CD14-positive monocyte (primary cell): ENCODE results near the gene GABARAP. TPM values are rescaled to one million over a fixed set of nuclear protein-coding genes. Genes with fewer than 3 reads are reported as not detected.

Experiments
- DNase-seq, 3 donors: peaks; one replicate each; pipeline ENCODE4 v3.0.0-alpha.2; 2011 to 2022
- H2AFZ ChIP-seq: 2 replicates; pipeline ENCODE4 v1.6.0; 2012; ENCODE audit warnings: mild to moderate bottlenecking, low read depth, low read length, inconsistent platforms; ENCODE audit not compliant: insufficient read depth, poor library complexity, severe bottlenecking
- H3K27ac ChIP-seq, 2 donors: 1 replicate in 1 of 2; 2 replicates in 1 of 2; pipeline ENCODE4 v1.5.1; 2012 to 2013; ENCODE audit warnings: low read length in 2 of 2, control low read depth in 1 of 2, inconsistent platforms in 1 of 2, low read depth in 1 of 2, mild to moderate bottlenecking in 1 of 2
- H3K27me3 ChIP-seq, 2 donors: one replicate each; pipeline versions ENCODE4 v1.6.0 to v1.6.1; 2011 to 2013; ENCODE audit warnings: low read length in 2 of 2; ENCODE audit not compliant: control insufficient read depth in 2 of 2, insufficient read depth in 2 of 2
- H3K36me3 ChIP-seq, 2 donors: replicated peaks in 1 of 2; 1 replicate in 1 of 2; 2 replicates in 1 of 2; pipeline versions ENCODE4 v1.5.1 to v1.6.1; 2012 to 2013; ENCODE audit warnings: low read length in 2 of 2, control low read depth in 1 of 2, inconsistent platforms in 1 of 2, mild to moderate bottlenecking in 1 of 2; ENCODE audit not compliant: insufficient read depth in 2 of 2, control insufficient read depth in 1 of 2
- H3K4me1 ChIP-seq, 2 donors: 1 replicate in 1 of 2; 2 replicates in 1 of 2; pipeline versions ENCODE4 v1.5.1 to v1.6.1; 2012 to 2013; ENCODE audit warnings: low read length in 2 of 2, control low read depth in 1 of 2, inconsistent platforms in 1 of 2, mild to moderate bottlenecking in 1 of 2, moderate library complexity in 1 of 2; ENCODE audit not compliant: insufficient read depth in 2 of 2, control insufficient read depth in 1 of 2
- H3K4me2 ChIP-seq: replicated peaks from 2 replicates; pipeline ENCODE3; 2012; ENCODE audit warnings: low read length, moderate library complexity, mild to moderate bottlenecking; ENCODE audit not compliant: poor library complexity, severe bottlenecking; ENCODE audit errors: extremely low read depth
- H3K4me3 ChIP-seq, 3 experiments: fragments of 200-600 bp in 1 of 3; sonication (generic) in 1 of 3; replicated peaks in 1 of 3; 1 replicate in 2 of 3; 2 replicates in 1 of 3; pipeline ENCODE4 v1.5.1; 2011 to 2013; ENCODE audit warnings: low read length in 3 of 3, mild to moderate bottlenecking in 3 of 3, control low read depth in 2 of 3, low read depth in 2 of 3, inconsistent platforms in 1 of 3, moderate library complexity in 1 of 3
- H3K79me2 ChIP-seq: 2 replicates; pipeline ENCODE4 v1.6.0; 2012; ENCODE audit warnings: mild to moderate bottlenecking, control low read depth, inconsistent platforms, low read length, moderate library complexity; ENCODE audit not compliant: insufficient read depth
- H3K9ac ChIP-seq: 2 replicates; pipeline ENCODE4 v1.6.0; 2017; ENCODE audit warnings: low read length, mild to moderate bottlenecking; ENCODE audit not compliant: insufficient read depth, poor library complexity, severe bottlenecking
- H3K9me3 ChIP-seq, 2 donors: replicated peaks in 1 of 2; 1 replicate in 1 of 2; 2 replicates in 1 of 2; pipeline versions ENCODE4 v1.5.1 to v1.6.1; 2012 to 2013; ENCODE audit warnings: low read length in 2 of 2, control low read depth in 1 of 2; ENCODE audit not compliant: control insufficient read depth in 1 of 2, insufficient read depth in 1 of 2
- H4K20me1 ChIP-seq: 2 replicates; pipeline ENCODE4 v1.6.0; 2012; ENCODE audit warnings: mild to moderate bottlenecking, low read length, control low read depth, moderate library complexity; ENCODE audit not compliant: insufficient read depth
- H3K27ac Mint-ChIP-seq, 7 donors: one replicate each; pipeline ENCODE4 v1.8.0; 2020; ENCODE audit warnings: mild to moderate bottlenecking in 7 of 7, mixed read lengths in 7 of 7, moderate library complexity in 6 of 7, inconsistent platforms in 2 of 7
- H3K27me3 Mint-ChIP-seq, 3 donors: one replicate each; pipeline ENCODE4 v1.8.0; 2021 to 2022; ENCODE audit warnings: low read depth in 3 of 3, mild to moderate bottlenecking in 3 of 3, mixed read lengths in 3 of 3, moderate library complexity in 3 of 3, inconsistent platforms in 1 of 3
- H3K36me3 Mint-ChIP-seq, 2 donors: one replicate each; pipeline ENCODE4 v1.8.0; 2020; ENCODE audit warnings: mixed read lengths in 2 of 2, inconsistent platforms in 1 of 2, mild to moderate bottlenecking in 1 of 2
- H3K4me1 Mint-ChIP-seq: one replicate; pipeline ENCODE4 v1.8.0; 2020; ENCODE audit warnings: mild to moderate bottlenecking, mixed read lengths
- H3K4me3 Mint-ChIP-seq, 2 donors: one replicate each; pipeline ENCODE4 v1.8.0; 2020; ENCODE audit warnings: mild to moderate bottlenecking in 2 of 2, mixed read lengths in 2 of 2, moderate library complexity in 1 of 2
- H3K9me3 Mint-ChIP-seq, 7 donors: one replicate each; pipeline ENCODE4 v1.8.0; 2020 to 2022; ENCODE audit warnings: mixed read lengths in 7 of 7, mild to moderate bottlenecking in 6 of 7, moderate library complexity in 6 of 7, inconsistent platforms in 2 of 7
- CTCF ChIP-seq: fragments of 200-600 bp; IDR thresholded peaks from one replicate; pipeline ENCODE4 v1.8.0; 2022; ENCODE audit warnings: antibody characterized with exemption, mild to moderate bottlenecking
- WGBS: methylation state at CpG from one replicate; pipeline ENCODE4 v1.1.5; 2013; ENCODE audit warnings: missing lambda C conversion rate; ENCODE audit not compliant: insufficient coverage; 5-methylcytosine and 5-hydroxymethylcytosine counted together
- intact Hi-C, 2 donors: fragments of 100-400 bp; cut with micrococcal nuclease; formaldehyde crosslinking; loops; one replicate each; pipeline versions ENCODE4 v1.15.0 to v1.15.1; 2023
- polyA plus RNA-seq, 3 donors: library from polyadenylated mRNA; depleted of rRNA in 1 of 3; unstranded in 2 of 3; stranded (reverse) in 1 of 3; fragments of 300-500 nt in 2 of 3; fragments of >200 nt in 1 of 3; fragmentation: Illumina TruSeq in 2 of 3; gene quantifications; 1 replicate in 2 of 3; 2 replicates in 1 of 3; pipeline ENCODE4 v1.2.3, GENCODE V29; 2012 to 2021

Gene GABARAP
- polyA plus RNA-seq, 3 donors, result 1,029 to 2,937 (median 2,814) TPM

- Histone ChIP-seq H3K27me3 (peaks cover 13 to 45% of the 10 kb centered on the region in 2 donors), H3K4me1 (peaks cover 27 to 28% of the 10 kb centered on the region in 2 donors), H3K9ac (no peak overlapping the region), H3K4me3 (no peak overlapping the region), H3K36me3 (no peaks in the 10 kb centered on the region), H3K27ac (no peak overlapping the region), H3K79me2 (no peaks in the 10 kb centered on the region), H4K20me1 (no peaks in the 10 kb centered on the region), H2AFZ (no peak overlapping the region), H3K4me2 (no peak overlapping the region), H3K9me3 (no peaks in the 10 kb centered on the region)
- TF ChIP-seq CTCF, result no peak
- H3K27ac Mint-ChIP-seq, result no peak overlapping the region
- peak overlapping the region in 1 of 2 donors; percentile 65 for H3K4me3 Mint-ChIP-seq
- H3K27me3 Mint-ChIP-seq, result peaks cover 40 to 59% (median 41%) of the 10 kb centered on the region in 3 donors
- peaks cover 0 to 5% of the 10 kb centered on the region in 2 donors for H3K36me3 Mint-ChIP-seq
- intact Hi-C loops, result no loop called here
- DNase-seq, result no peak
- 100% methylated on average over 3 of the region's 8 CpGs for WGBS
- H3K9me3 Mint-ChIP-seq, result peaks cover 0 to 15% (median 2%) of the 10 kb centered on the region in 7 donors
- peaks cover 30% of the 10 kb centered on the region for H3K4me1 Mint-ChIP-seq
Observed at GRCh38 chr17:7279448-7279847, 37.2 kb upstream of the GABARAP start.

GRCh38 chr17:7266784-7267183 is 24.5 kb upstream of the GABARAP start:
- Histone ChIP-seq H3K4me3 (no peak overlapping the region), H3K36me3 (no peaks in the 10 kb centered on the region), H3K27ac (no peak overlapping the region), H3K79me2 (no peaks in the 10 kb centered on the region), H3K9me3 (peaks cover 0 to 5% of the 10 kb centered on the region in 2 donors), H3K27me3 (peaks cover 11 to 29% of the 10 kb centered on the region in 2 donors), H3K4me1 (peaks cover 21 to 23% of the 10 kb centered on the region in 2 donors), H3K4me2 (no peak overlapping the region), H4K20me1 (no peaks in the 10 kb centered on the region), H3K9ac (no peak overlapping the region), H2AFZ (no peak overlapping the region)
- no peak for DNase-seq
- Mint-ChIP-seq H3K4me1 (peaks cover 32% of the 10 kb centered on the region), H3K27me3 (peaks cover 35 to 61% (median 53%) of the 10 kb centered on the region in 3 donors), H3K9me3 (peaks cover 0 to 8% (median 5%) of the 10 kb centered on the region in 7 donors), H3K36me3 (peaks cover 0 to 3% of the 10 kb centered on the region in 2 donors), H3K27ac (peak overlapping the region in 1 of 7 donors; percentile 29), H3K4me3 (peak overlapping the region in 1 of 2 donors; percentile 67)
- no peak for TF ChIP-seq CTCF
- no CpG with 5 or more reads among the region's 1 CpG for WGBS
- intact Hi-C loops, result no loop called here
